ENCODE measurements around the gene ZNF808. TPM values are rescaled to one million over a fixed set of nuclear protein-coding genes. Genes with fewer than 3 reads are reported as not detected.
"Not testable (repeated sequence)": the region's sequence is repeated elsewhere in the genome, so short reads cannot be mapped to it uniquely, and the experiment has no call there.

The ZNF808 gene
- total RNA-seq, 1 donor from 2014 or later: 33.7 TPM

GRCh38 chr19:52590728-52591127 is 63.3 kb downstream of the ZNF808 start:
- intact Hi-C loops (cut with micrococcal nuclease): no loop called here
- TF ChIP-seq, protein P1, sequence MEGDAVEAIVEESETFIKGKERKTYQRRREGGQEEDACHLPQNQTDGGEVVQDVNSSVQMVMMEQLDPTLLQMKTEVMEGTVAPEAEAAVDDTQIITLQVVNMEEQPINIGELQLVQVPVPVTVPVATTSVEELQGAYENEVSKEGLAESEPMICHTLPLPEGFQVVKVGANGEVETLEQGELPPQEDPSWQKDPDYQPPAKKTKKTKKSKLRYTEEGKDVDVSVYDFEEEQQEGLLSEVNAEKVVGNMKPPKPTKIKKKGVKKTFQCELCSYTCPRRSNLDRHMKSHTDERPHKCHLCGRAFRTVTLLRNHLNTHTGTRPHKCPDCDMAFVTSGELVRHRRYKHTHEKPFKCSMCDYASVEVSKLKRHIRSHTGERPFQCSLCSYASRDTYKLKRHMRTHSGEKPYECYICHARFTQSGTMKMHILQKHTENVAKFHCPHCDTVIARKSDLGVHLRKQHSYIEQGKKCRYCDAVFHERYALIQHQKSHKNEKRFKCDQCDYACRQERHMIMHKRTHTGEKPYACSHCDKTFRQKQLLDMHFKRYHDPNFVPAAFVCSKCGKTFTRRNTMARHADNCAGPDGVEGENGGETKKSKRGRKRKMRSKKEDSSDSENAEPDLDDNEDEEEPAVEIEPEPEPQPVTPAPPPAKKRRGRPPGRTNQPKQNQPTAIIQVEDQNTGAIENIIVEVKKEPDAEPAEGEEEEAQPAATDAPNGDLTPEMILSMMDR (IDR thresholded peaks at IDR 0.05): no peak
- Mint-ChIP-seq H3K4me1 (no peaks in the 10 kb centered on the region), H3K27me3 (no peaks in the 10 kb centered on the region), H3K27ac (no peak overlapping the region), H3K36me3 (ENCODE audit: low read depth) (peaks cover 55% of the 10 kb centered on the region), H3K9me3 (no peaks in the 10 kb centered on the region), H3K4me3 (no peak overlapping the region)
- DNase-seq (no peak), ATAC-seq (ENCODE audit: low read depth) (no peak)
- CTCF ChIA-PET: no interaction called here
- POLR2A ChIA-PET: no interaction called here

GRCh38 chr19:52592301-52592700 is 64.8 kb downstream of the ZNF808 start:
- intact Hi-C loops (cut with micrococcal nuclease): no loop called here
- ChIA-PET CTCF (no interaction called here), POLR2A (no interaction called here)
- Mint-ChIP-seq H3K9me3 (peaks cover 8% of the 10 kb centered on the region), H3K4me1 (no peaks in the 10 kb centered on the region), H3K27ac (no peak overlapping the region), H3K4me3 (no peak overlapping the region), H3K36me3 (ENCODE audit: low read depth) (peaks cover 63% of the 10 kb centered on the region), H3K27me3 (no peaks in the 10 kb centered on the region)
- ATAC-seq (ENCODE audit: low read depth) (no peak), DNase-seq (no peak)
- TF ChIP-seq, protein P1 (IDR thresholded peaks at IDR 0.05): no peak

DNA sequence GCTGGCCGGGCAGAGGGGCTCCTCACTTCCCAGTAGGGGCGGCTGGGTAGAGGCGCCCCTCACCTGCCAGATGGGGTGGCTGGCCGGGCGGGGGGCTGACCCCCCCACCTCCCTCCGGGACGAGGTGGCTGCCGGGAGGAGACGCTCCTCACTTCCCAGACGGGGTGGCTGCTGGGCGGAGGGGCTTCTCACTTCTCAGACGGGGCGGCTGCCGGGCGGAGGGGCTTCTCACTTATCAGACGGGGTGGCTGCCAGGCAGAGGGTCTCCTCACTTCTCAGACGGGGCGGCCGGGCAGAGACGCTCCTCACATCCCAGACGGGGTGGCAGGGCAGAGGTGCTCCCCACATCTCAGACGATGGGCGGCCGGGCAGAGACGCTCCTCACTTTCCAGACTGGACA is 66.0 kb downstream of the ZNF808 start:
- intact Hi-C loops (cut with micrococcal nuclease); H3K4me1 Mint-ChIP-seq; H3K4me3 Mint-ChIP-seq; H3K27ac Mint-ChIP-seq; POLR2A ChIA-PET; H3K27me3 Mint-ChIP-seq; H3K9me3 Mint-ChIP-seq; CTCF ChIA-PET; DNase-seq; ATAC-seq (ENCODE audit: low read depth): not testable (repeated sequence)
- H3K36me3 Mint-ChIP-seq (ENCODE audit: low read depth): peaks cover 60% of the 10 kb centered on the region

GRCh38 chr19:52599241-52599640 is 71.8 kb downstream of the ZNF808 start:
- H3K9me3 Mint-ChIP-seq: peaks cover 8% of the 10 kb centered on the region
- H3K27me3 Mint-ChIP-seq: no peaks in the 10 kb centered on the region
- H3K36me3 Mint-ChIP-seq (ENCODE audit: low read depth): peaks cover 36% of the 10 kb centered on the region
- H3K27ac Mint-ChIP-seq: no peak overlapping the region
- no peak overlapping the region for H3K4me3 Mint-ChIP-seq
- ATAC-seq (ENCODE audit: low read depth) (no peak), DNase-seq (no peak)
- POLR2A ChIA-PET: interaction anchor here (0.6 kb wide), 2 partner anchors 9 to 11 kb away, joined by 5 to 6 read pairs; no protein-coding TSS in a partner anchor
- intact Hi-C loops (cut with micrococcal nuclease): no loop called here
- H3K4me1 Mint-ChIP-seq: peaks cover 26% of the 10 kb centered on the region
- CTCF ChIA-PET: no interaction called here
- TF ChIP-seq, protein P1 (IDR thresholded peaks at IDR 0.05): no peak

DNA sequence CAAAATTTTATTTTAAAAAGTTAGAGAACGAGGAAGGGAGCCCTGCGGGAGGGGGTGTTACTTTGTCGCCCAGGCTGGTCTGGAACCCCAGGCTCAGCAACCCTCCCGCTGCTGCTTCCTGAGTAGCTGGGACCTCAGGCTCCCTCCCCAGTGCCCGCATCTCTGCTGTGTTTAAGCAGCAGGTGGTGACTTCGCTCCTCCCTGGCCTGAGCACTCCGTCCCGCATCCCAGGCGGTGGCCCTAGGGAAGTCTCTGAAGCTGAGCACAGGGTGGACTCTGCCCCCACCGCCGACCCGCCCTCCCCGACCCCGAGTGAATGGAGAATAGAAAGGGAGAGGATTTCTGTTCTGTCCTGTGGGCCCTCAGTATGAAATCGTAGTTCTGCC is 73.2 kb downstream of the ZNF808 start:
- Mint-ChIP-seq H3K4me1 (peaks cover 26% of the 10 kb centered on the region), H3K9me3 (peaks cover 10% of the 10 kb centered on the region), H3K27ac (peak overlapping the region; percentile 86), H3K36me3 (ENCODE audit: low read depth) (peaks cover 35% of the 10 kb centered on the region), H3K27me3 (no peaks in the 10 kb centered on the region), H3K4me3 (peak overlapping the region; percentile 93)
- no peak for DNase-seq
- intact Hi-C loops (cut with micrococcal nuclease): loop anchor here (1.0 kb wide), 5 partner anchors 30 to 303 kb away; partner anchors contain the start of genes ZNF480, ZNF611, ZNF701 and ZNF808
- POLR2A ChIA-PET: no interaction called here
- CTCF ChIA-PET: no interaction called here
- ATAC-seq (ENCODE audit: low read depth): peak; percentile 11
- TF ChIP-seq, protein P1 (IDR thresholded peaks at IDR 0.05): no peak
